Tibial nerve (tissue), 4 donors: ENCODE data around the gene TMEM233. TPM values are rescaled to one million over a fixed set of nuclear protein-coding genes. Genes with fewer than 3 reads are reported as not detected.

Experiments
- DNase-seq, 2 donors: peaks; one replicate each; pipeline ENCODE4 v3.0.0-alpha.2; 2019; ENCODE audit warnings: low spot score in 2 of 2
- H3K27ac ChIP-seq, 4 donors: fragments of 200-600 bp; sonication (generic) in 3 of 4; one replicate each; pipeline ENCODE4 v1.5.1; 2017 to 2019; ENCODE audit warnings: mild to moderate bottlenecking in 1 of 4
- H3K27me3 ChIP-seq, 2 donors: fragments of 200-600 bp; sonication (generic) in 1 of 2; one replicate each; pipeline versions ENCODE4 v1.5.1 to v1.6.0; 2017 to 2019
- H3K36me3 ChIP-seq, 3 donors: fragments of 200-600 bp; sonication (generic); one replicate each; pipeline ENCODE4 v1.5.1; 2018 to 2019
- H3K4me1 ChIP-seq, 4 donors: fragments of 200-600 bp; sonication (generic) in 3 of 4; one replicate each; pipeline ENCODE4 v1.5.1; 2017 to 2019
- H3K4me3 ChIP-seq, 4 donors: fragments of 200-600 bp; sonication (generic) in 3 of 4; one replicate each; pipeline ENCODE4 v1.5.1; 2017 to 2019; ENCODE audit warnings: mild to moderate bottlenecking in 1 of 4, moderate library complexity in 1 of 4
- H3K9me3 ChIP-seq, 4 donors: fragments of 200-600 bp; sonication (generic) in 3 of 4; one replicate each; pipeline ENCODE4 v1.5.1; 2017 to 2019
- EP300 ChIP-seq, 2 donors: sonication (generic); formaldehyde crosslinking; IDR thresholded peaks; one replicate each; pipeline ENCODE4 v1.6.1; 2017; ENCODE audit warnings: antibody characterized with exemption in 2 of 2, mild to moderate bottlenecking in 1 of 2
- POLR2A ChIP-seq, 2 donors: fragments of 450-650 bp; IDR thresholded peaks; one replicate each; pipeline ENCODE4 v1.6.1; 2017; ENCODE audit warnings: antibody characterized with exemption in 2 of 2, mild to moderate bottlenecking in 2 of 2, moderate library complexity in 2 of 2
- WGBS, 2 donors: methylation state at CpG; one replicate each; pipeline ENCODE4 v1.1.5; 2018; 5-methylcytosine and 5-hydroxymethylcytosine counted together
- total RNA-seq, 4 donors: library from RNA; depleted of rRNA; stranded (reverse); fragments of >200 nt; gene quantifications; one replicate each; pipeline ENCODE4 v1.1.0, GENCODE V29; 2016
- TF ChIP-seq, protein P1 (sequence below), 5 experiments: fragments of 200-600 bp in 3 of 5; fragments of 450-650 bp in 2 of 5; sonication (generic) in 3 of 5; IDR thresholded peaks; one replicate each; pipeline ENCODE4 v1.5.1; 2016 to 2019; ENCODE audit warnings: antibody characterized with exemption in 5 of 5, mild to moderate bottlenecking in 3 of 5, moderate library complexity in 2 of 5

Gene TMEM233
- total RNA-seq, 4 donors from 2014 or later, result 0.21 to 0.59 (median 0.22) TPM; not detected in 1

DNA sequence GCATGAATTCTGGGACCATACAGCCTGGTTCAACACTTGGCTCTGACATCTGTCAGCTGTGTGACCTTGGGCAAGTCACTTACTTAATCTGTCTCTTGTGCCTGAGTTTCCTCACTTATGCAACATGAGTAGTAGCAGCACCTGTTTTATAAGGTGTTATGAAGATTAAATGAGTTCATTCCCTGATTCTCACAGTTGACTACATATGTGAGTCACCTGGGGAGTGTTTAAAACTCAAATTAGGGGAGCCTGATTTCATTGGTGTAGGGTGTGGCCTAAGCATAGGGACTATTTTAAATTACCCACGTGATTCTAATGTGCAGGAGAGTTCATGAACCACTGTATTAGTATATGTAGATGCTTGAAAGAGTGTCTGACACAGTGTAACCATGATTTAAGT lies 36.7 kb upstream of the TMEM233 start:
- DNase-seq, result no peak
- TF ChIP-seq, protein P1, sequence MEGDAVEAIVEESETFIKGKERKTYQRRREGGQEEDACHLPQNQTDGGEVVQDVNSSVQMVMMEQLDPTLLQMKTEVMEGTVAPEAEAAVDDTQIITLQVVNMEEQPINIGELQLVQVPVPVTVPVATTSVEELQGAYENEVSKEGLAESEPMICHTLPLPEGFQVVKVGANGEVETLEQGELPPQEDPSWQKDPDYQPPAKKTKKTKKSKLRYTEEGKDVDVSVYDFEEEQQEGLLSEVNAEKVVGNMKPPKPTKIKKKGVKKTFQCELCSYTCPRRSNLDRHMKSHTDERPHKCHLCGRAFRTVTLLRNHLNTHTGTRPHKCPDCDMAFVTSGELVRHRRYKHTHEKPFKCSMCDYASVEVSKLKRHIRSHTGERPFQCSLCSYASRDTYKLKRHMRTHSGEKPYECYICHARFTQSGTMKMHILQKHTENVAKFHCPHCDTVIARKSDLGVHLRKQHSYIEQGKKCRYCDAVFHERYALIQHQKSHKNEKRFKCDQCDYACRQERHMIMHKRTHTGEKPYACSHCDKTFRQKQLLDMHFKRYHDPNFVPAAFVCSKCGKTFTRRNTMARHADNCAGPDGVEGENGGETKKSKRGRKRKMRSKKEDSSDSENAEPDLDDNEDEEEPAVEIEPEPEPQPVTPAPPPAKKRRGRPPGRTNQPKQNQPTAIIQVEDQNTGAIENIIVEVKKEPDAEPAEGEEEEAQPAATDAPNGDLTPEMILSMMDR (IDR thresholded peaks at IDR 0.05), result no peak
- no peak for TF ChIP-seq POLR2A (IDR thresholded peaks at IDR 0.05)
- TF ChIP-seq EP300 (IDR thresholded peaks at IDR 0.05), result no peak
- H3K36me3 ChIP-seq, result no peaks in the 10 kb centered on the region
- WGBS, 2 donors, result 17 to 37% methylated on average over 1 of the region's 1 CpG
- H3K27ac ChIP-seq, result no peak overlapping the region
- H3K4me1 ChIP-seq, result no peaks in the 10 kb centered on the region
- H3K4me3 ChIP-seq, result no peak overlapping the region
- H3K9me3 ChIP-seq, result no peaks in the 10 kb centered on the region
- no peaks in the 10 kb centered on the region for H3K27me3 ChIP-seq

DNA sequence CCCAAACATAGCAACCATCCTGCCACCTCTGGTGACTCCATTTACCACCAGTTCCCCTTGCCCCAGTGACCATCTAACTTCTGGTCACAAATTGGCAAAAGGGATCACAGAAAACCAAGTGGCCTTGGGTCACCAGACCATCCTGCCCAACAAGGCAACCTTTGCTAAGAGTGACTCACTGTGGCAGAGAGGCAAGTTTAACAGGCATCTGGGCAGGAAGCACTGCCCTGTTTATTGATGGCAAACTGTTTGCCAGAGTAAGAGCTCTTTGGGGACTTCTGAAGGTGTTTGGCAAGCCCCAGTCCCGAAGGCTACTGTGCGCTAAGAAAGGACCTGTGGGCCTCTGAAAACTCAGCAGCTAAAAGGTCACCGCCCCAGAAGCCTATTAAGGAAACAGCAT lies 28.2 kb upstream of the TMEM233 start:
- TF ChIP-seq POLR2A (IDR thresholded peaks at IDR 0.05) (no peak), EP300 (IDR thresholded peaks at IDR 0.05) (no peak)
- TF ChIP-seq, protein P1 (IDR thresholded peaks at IDR 0.05), result no peak

DNA sequence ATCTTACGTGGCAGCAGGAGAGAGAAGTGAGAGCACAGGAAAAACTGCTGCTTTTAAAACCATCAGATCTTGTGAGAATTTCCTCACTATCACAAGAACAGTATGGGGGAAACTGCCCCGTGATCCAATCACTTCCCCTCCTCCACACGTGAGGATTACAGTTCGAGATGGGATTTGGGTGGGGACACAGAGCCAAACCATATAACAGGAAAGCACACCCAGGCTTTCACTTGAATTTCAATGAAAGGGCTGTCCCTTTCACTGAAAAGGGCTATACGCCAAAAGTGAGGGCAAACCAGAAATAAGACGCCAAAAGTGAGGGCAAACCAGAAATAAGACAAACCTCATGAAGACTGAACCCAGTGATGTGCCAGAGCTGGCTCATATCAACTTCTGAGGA lies 22.8 kb upstream of the TMEM233 start:
- WGBS, 2 donors, result 74 to 82% methylated on average over 6 of the region's 6 CpGs
- Histone ChIP-seq H3K9me3 (no peaks in the 10 kb centered on the region), H3K27me3 (no peaks in the 10 kb centered on the region), H3K36me3 (no peaks in the 10 kb centered on the region), H3K27ac (no peak overlapping the region), H3K4me3 (no peak overlapping the region), H3K4me1 (no peaks in the 10 kb centered on the region)
- TF ChIP-seq POLR2A (IDR thresholded peaks at IDR 0.05), result no peak
- TF ChIP-seq, protein P1 (IDR thresholded peaks at IDR 0.05), result no peak
- TF ChIP-seq EP300 (IDR thresholded peaks at IDR 0.05), result no peak
- no peak for DNase-seq

More for the DNA sequence above, 28.2 kb upstream of the TMEM233 start:
- Histone ChIP-seq H3K36me3 (no peaks in the 10 kb centered on the region), H3K27me3 (no peaks in the 10 kb centered on the region), H3K4me1 (no peaks in the 10 kb centered on the region), H3K27ac (no peak overlapping the region), H3K4me3 (no peak overlapping the region), H3K9me3 (no peaks in the 10 kb centered on the region)
- 83 to 91% methylated on average over 3 of the region's 3 CpGs for WGBS, 2 donors
- no peak for DNase-seq

DNA sequence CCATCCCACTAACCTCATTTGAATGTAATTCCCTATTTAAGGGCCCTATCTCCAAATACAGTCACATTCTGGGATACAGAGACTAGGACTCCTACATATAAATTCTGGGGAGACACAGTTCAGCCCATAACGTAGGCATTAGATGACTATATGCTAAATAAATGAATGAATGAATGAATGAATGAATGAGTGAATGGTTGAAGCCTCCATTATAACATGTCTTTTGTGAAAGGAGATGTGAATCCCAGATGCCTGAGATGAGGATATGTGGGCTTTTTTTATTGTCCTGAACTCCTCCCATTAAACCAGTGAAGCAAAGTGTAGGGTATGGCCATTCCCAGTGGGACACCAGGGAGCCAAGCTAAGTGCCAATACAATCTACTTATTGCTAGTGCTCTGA lies 20.5 kb upstream of the TMEM233 start:
- no peak for DNase-seq
- no peaks in the 10 kb centered on the region for H3K27me3 ChIP-seq
- no peaks in the 10 kb centered on the region for H3K4me1 ChIP-seq
- TF ChIP-seq, protein P1 (IDR thresholded peaks at IDR 0.05), result no peak
- TF ChIP-seq POLR2A (IDR thresholded peaks at IDR 0.05) (no peak), EP300 (IDR thresholded peaks at IDR 0.05) (no peak)
- 78 to 85% methylated on average over 1 of the region's 1 CpG for WGBS, 2 donors
- no peak overlapping the region for H3K4me3 ChIP-seq
- H3K9me3 ChIP-seq, result no peaks in the 10 kb centered on the region
- H3K27ac ChIP-seq, result no peak overlapping the region
- no peaks in the 10 kb centered on the region for H3K36me3 ChIP-seq

DNA sequence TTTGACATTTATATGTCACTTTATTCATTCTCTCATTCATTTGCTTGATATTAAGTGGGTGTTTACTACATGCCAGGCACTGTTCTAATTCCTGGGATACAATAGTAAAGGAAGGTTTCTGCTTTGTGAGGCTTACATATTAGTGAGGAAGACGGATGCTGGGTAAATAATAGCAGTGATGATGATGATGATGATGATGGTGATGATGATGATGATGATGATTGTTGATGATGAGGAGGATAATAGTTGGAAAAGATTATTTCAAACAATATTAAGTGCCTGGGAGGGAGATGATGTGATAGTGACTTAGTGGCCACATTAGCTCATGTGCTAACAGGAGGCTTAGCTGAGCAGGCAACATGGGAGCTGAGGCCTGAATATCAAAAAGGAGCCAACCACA lies 19.3 kb upstream of the TMEM233 start:
- H3K27me3 ChIP-seq, result no peaks in the 10 kb centered on the region
- H3K9me3 ChIP-seq, result no peaks in the 10 kb centered on the region
- TF ChIP-seq, protein P1 (IDR thresholded peaks at IDR 0.05), result no peak
- TF ChIP-seq POLR2A (IDR thresholded peaks at IDR 0.05) (no peak), EP300 (IDR thresholded peaks at IDR 0.05) (no peak)
- H3K4me1 ChIP-seq, result no peaks in the 10 kb centered on the region
- H3K27ac ChIP-seq, result no peak overlapping the region
- 74% methylated on average over 1 of the region's 1 CpG for WGBS, 2 donors
- no peak overlapping the region for H3K4me3 ChIP-seq
- no peaks in the 10 kb centered on the region for H3K36me3 ChIP-seq
- DNase-seq, result no peak
